Measurements from ENCODE around the gene SELENOI.
"Not testable (repeated sequence)": the region's sequence is repeated elsewhere in the genome, so short reads cannot be mapped to it uniquely, and the experiment has no call there.

Gene SELENOI

GRCh38 chr2:26345545-26346453, at the start of gene SELENOI:
Gene SELENOI, plus strand, starts transcription at chr2:26346143. Its CDS starts 90 bp downstream, at chr2:26346233.
- peak; percentile 86 to 100 (median 99) for DNase-seq

GRCh38 chr2:26297061-26297460, 48.9 kb upstream of the SELENOI start:
- DNase-seq: no peak

GRCh38 chr2:26298286-26298637, 47.7 kb upstream of the SELENOI start:
- DNase-seq: no peak

- peak in 6 of 56 donors; percentile 11 to 25 (median 14) for DNase-seq
These were observed 47.1 kb upstream of the SELENOI start for GRCh38 chr2:26298638-26299393.

- DNase-seq: no peak
These were observed 46.4 kb upstream of the SELENOI start for GRCh38 chr2:26299471-26300101.

GRCh38 chr2:26300234-26300925, 45.6 kb upstream of the SELENOI start:
- no peak for DNase-seq

- DNase-seq: no peak
These were observed 43.1 kb upstream of the SELENOI start for GRCh38 chr2:26302846-26303245.

GRCh38 chr2:26305094-26305493, 40.8 kb upstream of the SELENOI start:
- not testable (repeated sequence) for DNase-seq

GRCh38 chr2:26305540-26305939, 40.4 kb upstream of the SELENOI start:
- no peak for DNase-seq

GRCh38 chr2:26309921-26310320, 36.0 kb upstream of the SELENOI start:
- no peak for DNase-seq

GRCh38 chr2:26312471-26312870, 33.5 kb upstream of the SELENOI start:
- DNase-seq: no peak

- no peak for DNase-seq
These were observed 32.5 kb upstream of the SELENOI start for GRCh38 chr2:26313446-26313845.

GRCh38 chr2:26314243-26314642, 31.7 kb upstream of the SELENOI start:
- no peak for DNase-seq

- DNase-seq: no peak
These were observed 29.9 kb upstream of the SELENOI start for GRCh38 chr2:26316041-26316440.

- DNase-seq: no peak
These were observed 29.1 kb upstream of the SELENOI start for GRCh38 chr2:26316845-26317244.

GRCh38 chr2:26317377-26318105, 28.4 kb upstream of the SELENOI start:
- DNase-seq: no peak

GRCh38 chr2:26318950-26319349, 27.0 kb upstream of the SELENOI start:
- DNase-seq: no peak

GRCh38 chr2:26324479-26324878, 21.5 kb upstream of the SELENOI start:
- DNase-seq: not testable (repeated sequence)

- DNase-seq: no peak
These were observed 21.0 kb upstream of the SELENOI start for GRCh38 chr2:26324903-26325302.

- no peak for DNase-seq
These were observed 20.1 kb upstream of the SELENOI start for GRCh38 chr2:26325851-26326250.

- no peak for DNase-seq
These were observed 19.4 kb upstream of the SELENOI start for GRCh38 chr2:26326514-26326913.

Data from amygdala (tissue), 56 donors.